Activated naive CD8-positive, alpha-beta T cell (primary cell): ENCODE measurements around the gene FSTL4.

Experiments
- H3K27ac Mint-ChIP-seq: one replicate; pipeline ENCODE4 v1.8.0; 2021; ENCODE audit warnings: mixed read lengths
- H3K27me3 Mint-ChIP-seq: one replicate; pipeline ENCODE4 v1.8.0; 2021; ENCODE audit warnings: mixed read lengths
- H3K36me3 Mint-ChIP-seq: one replicate; pipeline ENCODE4 v1.8.0; 2021; ENCODE audit warnings: mixed read lengths
- H3K4me1 Mint-ChIP-seq: one replicate; pipeline ENCODE4 v1.8.0; 2021; ENCODE audit warnings: low read depth, mixed read lengths
- H3K4me3 Mint-ChIP-seq: one replicate; pipeline ENCODE4 v1.8.0; 2021; ENCODE audit warnings: mild to moderate bottlenecking, mixed read lengths
- H3K9me3 Mint-ChIP-seq: one replicate; pipeline ENCODE4 v1.8.0; 2021; ENCODE audit warnings: low read depth, mixed read lengths

FSTL4 gene

DNA sequence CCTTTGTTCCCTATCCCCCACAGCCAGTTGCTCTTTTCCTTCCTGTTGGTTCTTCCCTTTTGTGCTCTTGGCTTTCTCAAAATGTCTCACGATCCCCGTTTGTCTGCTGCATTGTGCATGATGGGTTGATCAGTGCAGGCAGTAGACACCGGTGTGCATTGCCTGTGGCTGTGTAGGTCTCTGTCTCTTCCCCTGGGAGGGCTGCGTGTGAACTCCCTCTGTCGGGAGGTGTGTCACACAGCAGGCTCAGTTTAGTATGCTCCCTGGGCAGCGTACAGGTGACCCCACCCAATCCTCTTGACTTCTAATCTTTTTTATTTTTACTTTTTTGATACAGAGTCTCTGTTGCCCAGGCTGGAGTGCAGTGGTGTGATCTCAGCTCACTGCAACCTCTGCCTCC is 265.3 kb downstream of the FSTL4 start:
- Mint-ChIP-seq H3K36me3 (no peaks in the 10 kb centered on the region), H3K9me3 (no peaks in the 10 kb centered on the region), H3K4me3 (no peak overlapping the region), H3K4me1 (no peaks in the 10 kb centered on the region), H3K27ac (no peak overlapping the region), H3K27me3 (peaks cover 4% of the 10 kb centered on the region)

DNA sequence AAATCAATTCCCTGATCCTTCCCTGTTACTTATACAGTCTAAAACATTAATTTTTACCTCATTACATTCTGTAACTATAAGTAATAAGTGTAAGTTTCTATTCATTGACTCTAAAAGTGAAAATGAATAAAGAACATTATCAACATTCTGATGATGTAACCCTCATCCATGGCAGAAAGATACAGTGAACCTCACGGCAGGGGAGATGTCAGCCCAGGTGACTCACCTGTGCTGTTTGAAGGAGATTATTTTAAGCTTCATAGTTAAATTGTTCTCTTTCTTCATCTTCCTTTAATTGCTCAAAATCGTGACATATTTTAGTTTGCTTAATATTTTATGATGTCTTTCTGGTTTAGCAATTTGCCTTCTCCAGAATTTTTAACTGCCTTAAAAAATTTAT is 268.1 kb downstream of the FSTL4 start:
- no peaks in the 10 kb centered on the region for H3K9me3 Mint-ChIP-seq
- no peak overlapping the region for H3K4me3 Mint-ChIP-seq
- H3K27ac Mint-ChIP-seq: no peak overlapping the region
- H3K27me3 Mint-ChIP-seq: peaks cover 2% of the 10 kb centered on the region
- no peaks in the 10 kb centered on the region for H3K36me3 Mint-ChIP-seq
- no peaks in the 10 kb centered on the region for H3K4me1 Mint-ChIP-seq

DNA sequence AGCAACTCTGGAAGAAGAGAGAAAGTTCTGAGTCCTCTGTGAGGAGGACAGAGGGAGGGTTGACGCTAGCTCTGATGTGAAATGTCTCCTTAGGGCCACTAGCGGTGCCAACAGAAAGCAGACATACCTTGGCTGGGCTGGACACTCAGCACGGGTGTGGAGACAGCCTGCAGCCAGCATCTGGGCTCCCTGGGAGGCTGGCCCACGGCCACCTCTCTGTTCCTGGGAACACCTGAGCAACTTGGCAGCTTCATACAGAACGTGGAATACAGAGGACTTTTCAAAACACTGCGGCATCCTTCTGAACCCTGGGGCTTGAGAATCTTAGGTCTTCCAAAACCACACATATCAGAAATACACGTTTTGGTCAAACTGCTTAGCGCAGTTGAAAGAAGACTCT is 269.1 kb downstream of the FSTL4 start:
- Mint-ChIP-seq H3K27me3 (peaks cover 2% of the 10 kb centered on the region), H3K4me1 (no peaks in the 10 kb centered on the region), H3K9me3 (no peaks in the 10 kb centered on the region), H3K27ac (no peak overlapping the region), H3K4me3 (no peak overlapping the region), H3K36me3 (no peaks in the 10 kb centered on the region)

DNA sequence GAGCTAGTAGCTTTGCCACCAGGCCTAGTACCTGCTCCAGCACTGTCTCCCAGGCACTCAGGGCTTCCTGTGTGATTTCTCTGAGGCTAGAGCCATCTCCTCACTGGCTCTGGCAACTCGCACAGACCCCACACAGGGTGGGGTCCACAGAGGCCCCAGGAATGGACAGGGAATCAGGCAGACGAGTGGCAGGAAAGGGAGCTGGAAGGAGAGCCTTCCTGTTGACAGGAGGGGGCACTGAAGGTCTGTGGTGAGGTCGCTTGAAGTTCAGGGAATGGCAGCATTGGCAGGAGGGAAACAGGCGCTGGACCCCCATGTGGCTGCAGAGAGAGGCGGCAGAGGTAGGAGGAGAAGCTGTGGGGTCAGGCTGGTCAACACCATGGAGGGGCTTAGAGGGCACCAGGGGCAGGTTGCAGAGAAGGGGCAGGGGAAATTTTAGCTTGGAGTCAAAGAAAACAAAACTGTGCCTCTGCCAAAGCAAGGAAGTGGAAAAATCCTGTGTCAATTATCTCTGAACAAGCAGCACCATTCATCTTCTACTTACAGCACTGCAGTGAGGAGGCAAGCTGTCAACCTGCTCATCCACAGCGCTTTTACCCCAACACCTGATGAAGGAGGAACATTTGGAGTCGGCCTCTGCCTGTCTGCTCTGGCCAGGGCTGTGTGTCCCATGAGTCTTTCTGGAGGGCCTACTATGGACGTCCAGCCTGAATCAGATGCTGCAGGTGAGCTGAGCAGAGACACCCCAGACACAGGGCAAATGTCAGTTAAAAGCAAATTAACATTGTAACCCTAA is 270.2 kb downstream of the FSTL4 start:
- no peaks in the 10 kb centered on the region for H3K4me1 Mint-ChIP-seq
- H3K36me3 Mint-ChIP-seq: no peaks in the 10 kb centered on the region
- no peaks in the 10 kb centered on the region for H3K9me3 Mint-ChIP-seq
- H3K27me3 Mint-ChIP-seq: peaks cover 2% of the 10 kb centered on the region
- no peak overlapping the region for H3K27ac Mint-ChIP-seq
- H3K4me3 Mint-ChIP-seq: no peak overlapping the region

DNA sequence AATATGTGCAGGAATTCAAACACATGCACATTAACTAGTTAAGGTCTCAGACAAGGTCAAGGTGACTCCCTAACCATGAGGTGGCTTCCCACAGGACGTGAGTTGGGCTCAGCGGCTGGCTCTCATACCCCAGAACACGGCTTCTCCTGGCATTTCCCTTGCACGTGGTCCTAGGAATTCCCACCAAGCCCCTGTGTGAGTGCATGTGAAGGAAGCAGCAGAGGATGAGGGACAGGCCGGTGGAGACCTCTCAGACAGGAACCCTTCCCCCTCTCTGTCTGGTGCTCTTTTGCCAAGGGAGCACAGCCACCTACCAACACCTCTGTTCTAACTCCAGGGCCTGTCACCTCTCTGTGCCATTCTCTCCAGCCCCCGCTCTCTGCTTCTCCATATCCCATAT is 271.0 kb downstream of the FSTL4 start:
- Mint-ChIP-seq H3K27ac (no peak overlapping the region), H3K36me3 (no peaks in the 10 kb centered on the region), H3K9me3 (no peaks in the 10 kb centered on the region), H3K4me1 (peaks cover 2% of the 10 kb centered on the region), H3K4me3 (no peak overlapping the region), H3K27me3 (peaks cover 2% of the 10 kb centered on the region)

DNA sequence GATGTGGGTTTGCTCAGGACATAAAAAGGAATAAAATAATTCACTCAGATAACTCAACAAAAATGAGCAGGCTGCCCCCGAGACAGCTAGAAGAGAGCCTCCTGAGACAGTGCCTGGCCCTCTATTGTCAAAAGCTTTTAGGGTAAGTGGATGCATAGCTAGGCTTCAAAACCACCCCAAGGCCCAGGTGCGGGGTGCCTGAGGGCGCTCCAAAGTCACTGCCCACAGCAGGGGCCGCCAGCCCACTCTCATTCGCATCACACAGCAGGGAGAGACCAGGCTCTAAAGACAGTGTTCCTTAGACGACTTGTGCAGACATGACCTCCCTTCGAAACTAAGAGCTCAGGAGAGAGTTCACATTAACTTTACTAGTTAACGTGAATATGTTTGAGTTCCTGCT is 271.5 kb downstream of the FSTL4 start:
- Mint-ChIP-seq H3K9me3 (no peaks in the 10 kb centered on the region), H3K36me3 (no peaks in the 10 kb centered on the region), H3K27me3 (peaks cover under 1% of the 10 kb centered on the region), H3K4me3 (no peak overlapping the region), H3K27ac (no peak overlapping the region), H3K4me1 (peaks cover 2% of the 10 kb centered on the region)

DNA sequence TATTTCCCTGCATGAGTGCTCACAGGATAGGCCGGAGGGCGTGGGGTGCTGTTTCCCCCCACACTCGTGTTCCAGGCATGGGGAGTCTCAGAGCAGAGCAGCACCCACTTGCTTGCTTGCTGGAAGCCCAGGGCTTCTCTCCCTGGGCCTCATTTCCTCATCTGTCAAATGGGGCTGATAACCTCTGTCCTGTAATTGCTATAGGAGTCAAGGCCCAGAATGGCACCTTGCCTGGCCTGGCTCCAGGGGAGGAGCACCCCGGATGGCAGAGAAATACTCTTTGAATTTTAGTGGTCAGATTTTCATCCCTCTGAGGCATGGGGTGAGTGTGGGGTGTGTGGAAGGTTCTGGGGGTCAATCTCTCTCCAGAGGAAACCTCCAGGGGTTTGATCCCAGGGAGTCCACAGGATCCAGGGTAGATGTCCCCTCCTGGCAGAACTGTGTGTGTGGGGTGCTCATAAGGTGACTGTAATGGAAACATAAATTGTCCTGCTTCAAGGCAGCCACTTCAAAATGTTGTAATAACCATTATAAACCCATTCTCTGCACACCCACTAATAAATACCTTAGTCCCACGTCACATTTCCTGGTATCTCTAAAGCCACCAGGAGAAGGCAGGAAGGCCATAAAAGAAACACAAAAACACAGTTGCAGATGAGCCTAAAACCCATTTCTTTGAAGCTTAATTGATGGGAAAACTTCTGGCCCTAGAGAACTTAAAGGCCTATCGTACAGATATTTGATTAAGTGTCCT is 272.2 kb downstream of the FSTL4 start:
- peaks cover 2% of the 10 kb centered on the region for H3K4me1 Mint-ChIP-seq

DNA sequence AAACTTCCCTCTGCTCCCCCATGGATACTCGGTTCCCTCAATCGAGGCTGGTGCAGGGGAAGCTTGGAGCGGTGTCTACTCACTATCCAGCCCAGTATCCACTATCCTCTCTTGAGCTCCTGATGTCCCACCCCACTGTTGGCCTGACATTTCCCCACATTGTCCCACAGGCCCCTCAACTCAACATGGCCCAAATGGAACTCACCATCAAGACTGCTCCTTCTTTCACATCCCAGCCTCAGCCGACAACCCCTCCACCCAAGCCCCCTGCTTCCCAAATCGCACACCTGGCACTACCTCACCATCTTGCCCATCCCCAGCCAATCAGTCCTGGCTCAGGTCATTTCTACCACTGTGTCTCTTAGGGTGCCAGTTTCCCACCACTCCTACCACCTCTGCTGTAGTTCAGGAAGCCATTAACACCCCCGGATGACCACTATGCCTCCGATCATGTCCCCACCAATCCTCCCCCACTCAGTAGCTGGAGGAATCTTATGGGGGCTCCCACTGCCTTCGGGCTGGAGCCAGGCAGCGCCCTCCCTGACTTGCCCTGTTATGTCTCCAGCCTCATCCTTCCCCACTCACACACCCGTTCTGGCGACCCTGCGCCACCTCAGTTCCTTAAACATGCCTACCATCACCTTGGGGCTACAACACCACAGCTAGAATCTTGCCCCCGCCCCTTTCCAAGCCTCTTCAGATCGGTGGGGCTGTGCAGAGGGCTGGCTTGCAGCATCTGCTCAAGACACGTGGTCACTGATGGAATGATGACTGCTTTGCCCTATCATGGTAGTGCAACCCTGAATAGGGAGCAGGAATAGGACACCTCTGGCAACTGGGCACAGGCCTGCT is 273.6 kb downstream of the FSTL4 start:
- H3K36me3 Mint-ChIP-seq: no peaks in the 10 kb centered on the region
- H3K4me1 Mint-ChIP-seq: peaks cover 2% of the 10 kb centered on the region
- no peak overlapping the region for H3K4me3 Mint-ChIP-seq
- no peaks in the 10 kb centered on the region for H3K9me3 Mint-ChIP-seq
- H3K27me3 Mint-ChIP-seq: no peaks in the 10 kb centered on the region
- no peak overlapping the region for H3K27ac Mint-ChIP-seq

More for the DNA sequence above, 272.2 kb downstream of the FSTL4 start:
- Mint-ChIP-seq H3K27me3 (no peaks in the 10 kb centered on the region), H3K27ac (no peak overlapping the region), H3K4me3 (no peak overlapping the region), H3K36me3 (no peaks in the 10 kb centered on the region), H3K9me3 (no peaks in the 10 kb centered on the region)

DNA sequence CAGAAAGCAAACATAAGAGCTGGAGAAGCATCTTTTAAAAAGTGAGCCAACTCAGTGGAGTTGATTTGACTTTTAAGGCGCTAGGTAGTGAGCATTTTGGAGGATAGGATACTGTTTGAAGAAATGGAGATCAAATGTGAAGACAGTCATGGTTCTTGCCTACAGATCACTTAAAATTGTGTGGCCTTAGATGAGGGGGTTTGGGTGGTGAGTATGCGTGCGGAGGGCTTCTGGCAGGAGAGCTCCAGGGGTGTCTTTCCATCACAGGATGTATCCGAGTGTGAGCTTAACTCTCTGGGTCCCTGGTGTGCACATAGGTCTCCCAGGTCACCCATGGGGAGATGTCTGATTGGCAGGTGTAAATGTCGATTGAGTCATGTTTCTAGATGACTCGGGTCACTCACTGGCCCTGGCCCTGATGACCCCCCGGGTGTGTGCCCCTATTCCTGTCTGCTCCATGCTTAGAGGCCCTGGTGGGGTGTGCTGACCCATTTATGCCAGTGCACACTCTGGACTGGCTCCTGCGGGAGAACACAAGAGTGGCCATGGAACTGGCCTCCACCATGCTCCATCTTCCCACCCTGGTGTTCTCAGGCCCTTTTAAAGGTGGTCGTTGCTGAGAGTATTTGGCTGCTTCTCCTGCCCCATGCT is 274.4 kb downstream of the FSTL4 start:
- Mint-ChIP-seq H3K36me3 (no peaks in the 10 kb centered on the region), H3K4me1 (peaks cover 2% of the 10 kb centered on the region), H3K4me3 (no peak overlapping the region), H3K27me3 (no peaks in the 10 kb centered on the region), H3K9me3 (no peaks in the 10 kb centered on the region), H3K27ac (no peak overlapping the region)

DNA sequence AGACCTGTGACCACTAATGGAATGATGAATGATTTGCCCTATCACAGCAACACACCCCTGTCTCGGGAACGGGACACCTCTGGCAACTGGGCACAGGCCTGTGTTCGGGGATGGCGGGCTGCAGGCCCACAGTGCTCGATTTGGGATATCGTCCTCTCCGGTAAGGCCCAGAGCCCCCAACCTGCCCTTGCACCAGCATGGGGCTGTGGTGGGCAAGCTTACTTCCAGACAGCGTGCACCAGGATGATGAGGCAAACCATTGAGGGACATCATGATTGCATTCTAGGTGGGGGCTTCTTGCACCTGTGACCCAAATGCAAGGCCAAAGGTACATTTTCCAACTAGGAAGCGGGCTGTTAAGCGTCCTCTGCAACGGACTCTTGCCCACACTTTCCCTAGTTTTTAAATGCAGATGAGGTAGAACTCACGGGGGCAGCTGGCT is 275.4 kb downstream of the FSTL4 start:
- Mint-ChIP-seq H3K27ac (no peak overlapping the region), H3K9me3 (no peaks in the 10 kb centered on the region), H3K27me3 (no peaks in the 10 kb centered on the region), H3K36me3 (no peaks in the 10 kb centered on the region), H3K4me1 (peaks cover 7% of the 10 kb centered on the region), H3K4me3 (no peak overlapping the region)

DNA sequence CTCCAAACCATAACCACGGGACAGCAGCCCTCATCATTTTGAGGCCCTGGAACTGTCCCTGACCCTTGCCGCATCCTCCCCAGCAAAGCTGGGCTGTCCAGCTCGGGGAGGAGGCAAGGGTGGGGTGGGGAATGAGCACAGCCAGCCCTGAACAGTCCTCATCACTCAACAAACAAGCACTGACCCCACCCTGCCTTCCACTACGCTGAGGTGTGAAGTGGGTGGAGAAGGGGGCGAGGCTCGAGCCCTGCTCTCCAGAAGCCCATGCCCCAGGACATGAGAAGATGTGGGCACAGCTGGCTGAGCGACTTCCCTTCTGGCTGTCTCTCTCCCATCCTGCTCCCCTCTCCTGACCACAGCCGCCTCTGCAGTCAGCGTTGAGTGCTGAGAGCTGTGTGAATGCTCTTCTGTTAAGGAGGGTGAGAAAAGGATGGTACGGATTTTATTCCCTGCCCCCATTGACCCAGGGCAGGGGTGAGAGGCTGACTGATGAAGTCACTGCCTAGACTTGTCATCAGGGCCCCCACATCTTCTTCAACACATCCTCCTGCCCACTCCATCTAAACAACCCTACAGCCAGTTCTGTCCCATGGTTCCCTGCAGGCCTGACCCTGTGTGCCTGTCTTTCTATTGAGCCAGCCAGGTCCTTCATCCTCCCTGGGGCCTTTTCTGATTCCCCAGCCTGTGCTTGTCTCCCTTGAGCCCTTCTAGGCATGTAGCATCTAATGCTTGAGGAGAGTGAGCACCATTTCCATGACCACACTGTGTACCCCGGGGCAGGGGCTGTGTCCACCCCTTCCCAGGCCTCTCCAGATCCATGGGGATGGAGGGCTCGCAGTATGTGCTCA is 276.0 kb downstream of the FSTL4 start:
- no peaks in the 10 kb centered on the region for H3K27me3 Mint-ChIP-seq
- H3K36me3 Mint-ChIP-seq: no peaks in the 10 kb centered on the region
- no peak overlapping the region for H3K27ac Mint-ChIP-seq
- H3K4me1 Mint-ChIP-seq: peaks cover 7% of the 10 kb centered on the region
- no peaks in the 10 kb centered on the region for H3K9me3 Mint-ChIP-seq
- no peak overlapping the region for H3K4me3 Mint-ChIP-seq

DNA sequence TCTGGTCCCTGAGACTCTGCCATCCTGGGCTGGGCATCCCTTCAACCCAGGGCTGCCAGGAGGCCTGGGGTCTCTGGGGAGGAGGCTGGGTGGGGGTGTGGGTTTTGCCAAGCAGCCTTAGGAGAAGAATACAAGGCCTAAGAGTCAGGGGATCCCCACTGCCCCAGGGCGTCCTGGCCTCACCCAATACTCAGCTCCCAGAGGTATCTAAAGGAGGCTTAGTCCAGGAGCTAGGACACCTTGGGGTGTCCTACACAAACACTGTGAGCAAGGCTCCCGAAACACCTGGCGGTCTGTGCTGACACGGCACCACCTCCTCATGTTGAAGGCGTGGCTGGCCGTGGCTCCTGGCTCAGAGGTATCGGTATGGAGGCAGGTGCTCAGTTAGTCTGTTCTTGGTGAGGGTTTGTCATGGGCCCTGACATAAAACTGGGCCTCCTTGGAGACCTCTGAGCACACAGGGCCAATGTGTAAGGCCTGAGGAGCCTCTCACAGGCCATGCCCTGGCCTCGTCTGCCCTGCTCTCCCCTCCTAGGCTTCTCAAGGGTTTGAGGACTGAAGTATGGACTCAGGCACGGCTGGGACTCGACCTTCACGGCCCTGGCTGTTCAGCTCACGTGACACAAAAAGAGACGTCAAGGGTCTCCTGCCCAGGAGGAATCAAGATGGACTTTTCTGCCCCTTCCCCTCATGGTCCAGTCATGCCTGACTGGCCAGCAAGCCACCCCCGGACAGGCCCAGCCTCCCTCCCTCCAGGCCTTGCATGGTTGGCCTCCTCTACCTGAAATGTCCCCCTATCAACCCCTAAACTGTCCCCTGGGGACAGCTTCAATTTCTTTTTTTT is 277.3 kb downstream of the FSTL4 start:
- no peak overlapping the region for H3K4me3 Mint-ChIP-seq
- no peaks in the 10 kb centered on the region for H3K36me3 Mint-ChIP-seq

More for the DNA sequence above, 277.3 kb downstream of the FSTL4 start:
- no peak overlapping the region for H3K27ac Mint-ChIP-seq
- no peaks in the 10 kb centered on the region for H3K27me3 Mint-ChIP-seq
- peaks cover 7% of the 10 kb centered on the region for H3K4me1 Mint-ChIP-seq
- H3K9me3 Mint-ChIP-seq: no peaks in the 10 kb centered on the region
